ENCODE measurements around the gene ALG1. TPM values are rescaled to one million over a fixed set of nuclear protein-coding genes. Genes with fewer than 3 reads are reported as not detected.
"Not testable (repeated sequence)": the region's sequence is repeated elsewhere in the genome, so short reads cannot be mapped to it uniquely, and the experiment has no call there.

The ALG1 gene
- total and polyA plus RNA-seq, 2 donors, result 19.0 to 20.1 TPM

- DNase-seq (ENCODE audit: low read depth in 6 of 9, low spot score in 9 of 9), result no peak
- H3K4me3 ChIP-seq (ENCODE audit: low read length in 2 of 2), result no peak overlapping the region
Measured at GRCh38 chr16:5040451-5040850, 31.2 kb upstream of the ALG1 start.

GRCh38 chr16:5041600-5042133 is 30.0 kb upstream of the ALG1 start:
- WGBS, result 85% methylated on average over 12 of the region's 12 CpGs

More at GRCh38 chr16:5040451-5040850, 31.2 kb upstream of the ALG1 start:
- Histone ChIP-seq H3K27ac (ENCODE audit: low read depth in 1 of 2, low read length in 1 of 2) (no peak overlapping the region), H3K9me3 (ENCODE audit: control insufficient read depth in 2 of 2, insufficient read depth in 1 of 2, low read length in 1 of 2) (no peaks in the 10 kb centered on the region), H3K4me1 (ENCODE audit: control insufficient read depth in 2 of 2, insufficient read depth in 2 of 2, low read length in 2 of 2) (peaks cover 0 to 3% of the 10 kb centered on the region in 2 donors), H3K27me3 (ENCODE audit: control insufficient read depth in 2 of 2, insufficient read depth in 1 of 2, low read length in 1 of 2) (peaks cover 0 to 2% of the 10 kb centered on the region in 2 donors), H3K36me3 (ENCODE audit: control insufficient read depth in 2 of 2, insufficient read depth in 2 of 2, low read length in 1 of 2) (no peaks in the 10 kb centered on the region)
- 89% methylated on average over 7 of the region's 7 CpGs for WGBS

DNA sequence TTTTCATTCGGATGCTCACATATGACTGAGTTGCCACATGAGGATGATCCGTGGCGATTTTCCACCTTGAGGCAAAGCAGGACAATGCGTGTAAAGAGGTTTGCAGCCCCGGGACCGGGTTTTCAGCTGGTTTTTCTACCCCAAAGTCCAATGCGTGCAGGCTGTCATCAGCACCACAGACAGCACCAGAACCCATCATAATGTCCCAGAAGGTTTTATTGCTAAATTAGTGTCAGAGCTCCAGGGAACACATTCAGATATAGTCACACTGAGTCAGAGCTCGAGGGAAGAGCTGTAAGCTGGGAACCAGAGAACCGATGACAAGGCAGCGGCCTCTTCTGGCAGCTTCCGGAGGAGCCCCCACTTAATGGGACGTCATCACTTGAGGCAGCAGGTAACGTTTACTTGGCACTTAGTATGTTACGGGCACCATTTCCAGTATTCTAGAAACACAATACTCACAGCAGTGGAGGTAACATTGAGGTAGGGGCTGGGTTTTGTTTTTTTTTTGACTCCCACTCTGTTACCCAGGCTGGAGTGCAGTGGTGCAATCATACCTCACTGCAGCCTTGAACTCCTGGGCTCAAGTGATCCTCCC is 29.0 kb upstream of the ALG1 start:
- Histone ChIP-seq H3K4me3 (ENCODE audit: low read length in 2 of 2) (no peak overlapping the region), H3K36me3 (ENCODE audit: control insufficient read depth in 2 of 2, insufficient read depth in 2 of 2, low read length in 1 of 2) (no peaks in the 10 kb centered on the region), H3K9me3 (ENCODE audit: control insufficient read depth in 2 of 2, insufficient read depth in 1 of 2, low read length in 1 of 2) (no peaks in the 10 kb centered on the region), H3K27ac (ENCODE audit: low read depth in 1 of 2, low read length in 1 of 2) (no peak overlapping the region), H3K27me3 (ENCODE audit: control insufficient read depth in 2 of 2, insufficient read depth in 1 of 2, low read length in 1 of 2) (peaks cover 0 to 2% of the 10 kb centered on the region in 2 donors), H3K4me1 (ENCODE audit: control insufficient read depth in 2 of 2, insufficient read depth in 2 of 2, low read length in 2 of 2) (no peaks in the 10 kb centered on the region)
- WGBS, result 89% methylated on average over 14 of the region's 14 CpGs
- no peak for DNase-seq (ENCODE audit: low read depth in 6 of 9, low spot score in 9 of 9)

More at GRCh38 chr16:5041600-5042133, 30.0 kb upstream of the ALG1 start:
- no peak overlapping the region for H3K4me3 ChIP-seq (ENCODE audit: low read length in 2 of 2)
- H3K36me3 ChIP-seq (ENCODE audit: control insufficient read depth in 2 of 2, insufficient read depth in 2 of 2, low read length in 1 of 2), result no peaks in the 10 kb centered on the region
- no peaks in the 10 kb centered on the region for H3K9me3 ChIP-seq (ENCODE audit: control insufficient read depth in 2 of 2, insufficient read depth in 1 of 2, low read length in 1 of 2)
- H3K27me3 ChIP-seq (ENCODE audit: control insufficient read depth in 2 of 2, insufficient read depth in 1 of 2, low read length in 1 of 2), result peaks cover 0 to 2% of the 10 kb centered on the region in 2 donors
- peaks cover 0 to 1% of the 10 kb centered on the region in 2 donors for H3K4me1 ChIP-seq (ENCODE audit: control insufficient read depth in 2 of 2, insufficient read depth in 2 of 2, low read length in 2 of 2)
- DNase-seq (ENCODE audit: low read depth in 6 of 9, low spot score in 9 of 9), result no peak
- H3K27ac ChIP-seq (ENCODE audit: low read depth in 1 of 2, low read length in 1 of 2), result no peak overlapping the region

- Histone ChIP-seq H3K27ac (ENCODE audit: low read depth in 1 of 2, low read length in 1 of 2) (no peak overlapping the region), H3K4me3 (ENCODE audit: low read length in 2 of 2) (no peak overlapping the region), H3K27me3 (ENCODE audit: control insufficient read depth in 2 of 2, insufficient read depth in 1 of 2, low read length in 1 of 2) (peaks cover 0 to 2% of the 10 kb centered on the region in 2 donors), H3K36me3 (ENCODE audit: control insufficient read depth in 2 of 2, insufficient read depth in 2 of 2, low read length in 1 of 2) (no peaks in the 10 kb centered on the region), H3K4me1 (ENCODE audit: control insufficient read depth in 2 of 2, insufficient read depth in 2 of 2, low read length in 2 of 2) (no peaks in the 10 kb centered on the region), H3K9me3 (ENCODE audit: control insufficient read depth in 2 of 2, insufficient read depth in 1 of 2, low read length in 1 of 2) (no peaks in the 10 kb centered on the region)
- 96% methylated on average over 8 of the region's 8 CpGs for WGBS
- no peak for DNase-seq (ENCODE audit: low read depth in 6 of 9, low spot score in 9 of 9)
Measured at GRCh38 chr16:5044011-5044540, 27.6 kb upstream of the ALG1 start.

- 97% methylated on average over 11 of the region's 11 CpGs for WGBS
- H3K36me3 ChIP-seq (ENCODE audit: control insufficient read depth in 2 of 2, insufficient read depth in 2 of 2, low read length in 1 of 2); H3K27ac ChIP-seq (ENCODE audit: low read depth in 1 of 2, low read length in 1 of 2); H3K27me3 ChIP-seq (ENCODE audit: control insufficient read depth in 2 of 2, insufficient read depth in 1 of 2, low read length in 1 of 2); H3K4me1 ChIP-seq (ENCODE audit: control insufficient read depth in 2 of 2, insufficient read depth in 2 of 2, low read length in 2 of 2); H3K4me3 ChIP-seq (ENCODE audit: low read length in 2 of 2); H3K9me3 ChIP-seq (ENCODE audit: control insufficient read depth in 2 of 2, insufficient read depth in 1 of 2, low read length in 1 of 2); DNase-seq (ENCODE audit: low read depth in 6 of 9, low spot score in 9 of 9): not testable (repeated sequence)
Measured at GRCh38 chr16:5044581-5044980, 27.1 kb upstream of the ALG1 start.

GRCh38 chr16:5045499-5046115 is 26.0 kb upstream of the ALG1 start:
- no peak for DNase-seq (ENCODE audit: low read depth in 6 of 9, low spot score in 9 of 9)
- H3K36me3 ChIP-seq (ENCODE audit: control insufficient read depth in 2 of 2, insufficient read depth in 2 of 2, low read length in 1 of 2), result no peaks in the 10 kb centered on the region
- peaks cover 0 to under 1% of the 10 kb centered on the region in 2 donors for H3K27me3 ChIP-seq (ENCODE audit: control insufficient read depth in 2 of 2, insufficient read depth in 1 of 2, low read length in 1 of 2)
- no peaks in the 10 kb centered on the region for H3K9me3 ChIP-seq (ENCODE audit: control insufficient read depth in 2 of 2, insufficient read depth in 1 of 2, low read length in 1 of 2)
- no peaks in the 10 kb centered on the region for H3K4me1 ChIP-seq (ENCODE audit: control insufficient read depth in 2 of 2, insufficient read depth in 2 of 2, low read length in 2 of 2)
- 97% methylated on average over 10 of the region's 10 CpGs for whole genome bisulfite sequencing
- H3K4me3 ChIP-seq (ENCODE audit: low read length in 2 of 2), result no peak overlapping the region
- no peak overlapping the region for H3K27ac ChIP-seq (ENCODE audit: low read depth in 1 of 2, low read length in 1 of 2)

DNA sequence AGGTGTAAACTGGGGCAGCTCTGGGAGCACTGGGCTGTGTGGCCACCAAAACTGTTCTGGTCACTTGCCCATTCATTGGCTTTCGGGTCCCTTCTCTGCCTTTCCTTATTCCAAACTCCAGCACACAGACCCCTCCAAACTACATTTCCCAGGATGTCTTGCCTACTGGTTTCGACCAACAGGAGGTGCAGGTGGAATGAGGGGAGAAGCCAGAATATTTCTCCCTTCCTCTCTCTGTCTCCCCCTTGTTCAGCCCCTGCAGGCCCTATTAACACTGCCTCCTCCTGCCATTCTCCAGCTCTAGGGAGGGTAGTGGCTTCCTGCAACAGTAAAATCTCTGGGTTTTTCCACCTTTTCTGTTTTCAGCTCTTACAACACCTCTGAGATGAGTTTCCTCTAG is 24.7 kb upstream of the ALG1 start:
- Histone ChIP-seq H3K4me3 (ENCODE audit: low read length in 2 of 2) (no peak overlapping the region), H3K4me1 (ENCODE audit: control insufficient read depth in 2 of 2, insufficient read depth in 2 of 2, low read length in 2 of 2) (no peaks in the 10 kb centered on the region), H3K27ac (ENCODE audit: low read depth in 1 of 2, low read length in 1 of 2) (no peak overlapping the region), H3K9me3 (ENCODE audit: control insufficient read depth in 2 of 2, insufficient read depth in 1 of 2, low read length in 1 of 2) (no peaks in the 10 kb centered on the region), H3K36me3 (ENCODE audit: control insufficient read depth in 2 of 2, insufficient read depth in 2 of 2, low read length in 1 of 2) (no peaks in the 10 kb centered on the region), H3K27me3 (ENCODE audit: control insufficient read depth in 2 of 2, insufficient read depth in 1 of 2, low read length in 1 of 2) (no peaks in the 10 kb centered on the region)
- WGBS, result 89% methylated on average over 2 of the region's 2 CpGs
- no peak for DNase-seq (ENCODE audit: low read depth in 6 of 9, low spot score in 9 of 9)

- Histone ChIP-seq H3K27me3 (ENCODE audit: control insufficient read depth in 2 of 2, insufficient read depth in 1 of 2, low read length in 1 of 2) (no peaks in the 10 kb centered on the region), H3K4me3 (ENCODE audit: low read length in 2 of 2) (no peak overlapping the region), H3K27ac (ENCODE audit: low read depth in 1 of 2, low read length in 1 of 2) (no peak overlapping the region), H3K9me3 (ENCODE audit: control insufficient read depth in 2 of 2, insufficient read depth in 1 of 2, low read length in 1 of 2) (peaks cover 0 to 4% of the 10 kb centered on the region in 2 donors), H3K36me3 (ENCODE audit: control insufficient read depth in 2 of 2, insufficient read depth in 2 of 2, low read length in 1 of 2) (no peaks in the 10 kb centered on the region), H3K4me1 (ENCODE audit: control insufficient read depth in 2 of 2, insufficient read depth in 2 of 2, low read length in 2 of 2) (peaks cover 0 to 8% of the 10 kb centered on the region in 2 donors)
- no peak for DNase-seq (ENCODE audit: low read depth in 6 of 9, low spot score in 9 of 9)
- WGBS, result 96% methylated on average over 16 of the region's 16 CpGs
Measured at GRCh38 chr16:5054876-5055865, 16.5 kb upstream of the ALG1 start.

All from thymus (tissue), 11 donors.